Brain pericyte (primary cell): ENCODE measurements around the gene TSSK2.

Source experiments
- DNase-seq: peaks from one replicate; pipeline ENCODE4 v3.0.0-alpha.2; 2012; ENCODE audit warnings: low read depth, low spot score

Gene TSSK2

DNA sequence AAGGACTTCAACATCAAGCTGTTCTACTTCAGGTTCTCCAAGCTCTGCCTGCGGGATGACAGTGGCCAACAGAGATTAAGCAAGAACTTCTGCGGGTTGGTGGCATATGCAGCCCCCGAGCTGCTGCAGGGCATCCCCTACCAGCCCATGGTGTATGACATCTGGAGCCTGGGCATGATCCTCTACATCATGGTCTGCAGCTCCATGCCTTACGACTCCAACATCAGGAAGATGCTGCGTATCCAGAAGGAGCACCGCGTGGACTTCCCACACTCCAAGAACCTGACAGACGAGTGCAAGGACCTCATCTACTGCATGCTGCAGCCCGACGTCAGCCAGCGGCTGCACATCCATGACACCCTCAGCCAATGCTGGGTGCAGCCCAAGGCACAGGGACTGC lies 6.1 kb upstream of the TSSK2 start:
- DNase-seq, result no peak

- no peak for DNase-seq
Measured at GRCh38 chr22:19125474-19126308, 5.4 kb upstream of the TSSK2 start.

GRCh38 chr22:19126309-19127273 lies 4.5 kb upstream of the TSSK2 start:
- DNase-seq, result no peak

DNA sequence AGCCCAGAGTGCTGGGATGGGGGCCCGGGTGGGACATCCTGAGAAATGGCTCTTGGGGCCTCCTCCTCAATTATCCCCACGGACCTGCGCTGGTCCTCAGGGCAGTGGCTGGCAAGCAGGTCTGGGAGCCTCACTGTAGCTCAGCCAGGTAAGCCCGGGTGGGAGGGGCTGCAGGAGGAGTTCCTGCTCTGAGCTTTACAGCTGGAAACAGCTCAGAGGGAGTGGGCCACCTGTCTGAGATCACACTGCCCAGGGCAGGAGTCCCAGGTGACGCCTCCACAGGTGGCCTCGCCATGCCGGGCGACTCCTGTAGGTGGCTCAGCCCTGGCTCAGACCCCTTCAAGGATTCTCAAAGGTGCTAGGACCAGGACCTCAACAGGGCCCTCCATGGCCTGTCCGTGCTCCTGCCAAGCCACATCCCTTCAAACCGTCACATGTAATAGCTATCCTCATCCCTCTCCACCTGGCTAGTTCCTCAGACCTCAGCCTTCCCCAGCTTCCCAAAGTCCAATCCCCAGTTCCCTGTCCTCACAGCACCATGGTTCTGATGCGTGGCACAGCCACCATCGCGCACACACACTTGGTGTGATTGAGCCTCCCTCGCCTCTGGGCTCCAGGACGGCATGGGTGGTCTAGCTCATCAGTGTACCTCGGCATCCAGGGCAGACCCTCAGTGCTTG lies 3.6 kb upstream of the TSSK2 start:
- DNase-seq, result no peak

- no peak for DNase-seq
Measured at GRCh38 chr22:19128009-19128401, 3.1 kb upstream of the TSSK2 start.

DNA sequence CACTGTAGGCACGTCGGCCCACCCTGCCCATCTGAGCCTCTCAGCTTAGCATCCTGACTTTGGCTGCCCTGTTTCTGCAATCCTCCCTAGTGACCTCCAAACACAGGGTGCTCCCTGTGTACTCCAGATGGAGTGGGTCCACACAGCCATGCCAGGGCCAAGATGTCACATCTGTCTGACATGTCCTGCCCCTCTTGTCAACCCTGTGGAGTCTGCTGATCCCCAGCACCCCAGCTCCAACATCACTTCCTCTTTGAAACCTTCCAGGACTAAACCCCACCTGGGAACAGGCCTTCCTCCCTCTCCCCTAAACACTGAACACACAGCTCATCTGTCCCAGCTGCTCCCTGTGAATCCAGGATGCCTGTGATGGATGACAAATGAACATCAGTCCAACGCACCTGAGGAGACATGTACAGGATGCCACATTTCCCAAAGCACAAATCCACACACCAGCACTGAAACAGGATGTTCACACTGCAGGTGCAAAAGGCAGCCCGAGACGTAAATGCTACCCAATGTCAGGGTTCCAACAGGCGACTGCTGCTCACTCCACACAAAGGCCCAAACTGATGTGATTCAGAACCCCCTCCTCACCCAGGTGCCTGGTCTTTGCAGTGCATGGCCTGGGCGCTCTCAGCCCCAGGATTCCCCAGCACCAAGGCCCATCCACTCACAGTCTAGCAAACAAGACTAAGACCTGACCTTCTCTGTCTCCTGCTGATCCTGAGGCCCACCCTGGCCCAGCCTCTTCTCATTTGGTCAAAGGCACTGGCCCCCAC lies 2.0 kb upstream of the TSSK2 start:
- no peak for DNase-seq

GRCh38 chr22:19129871-19130270 lies 1.2 kb upstream of the TSSK2 start:
- DNase-seq, result no peak

GRCh38 chr22:19131685-19132015 lies 542 bp downstream of the TSSK2 start:
- no peak for DNase-seq

DNA sequence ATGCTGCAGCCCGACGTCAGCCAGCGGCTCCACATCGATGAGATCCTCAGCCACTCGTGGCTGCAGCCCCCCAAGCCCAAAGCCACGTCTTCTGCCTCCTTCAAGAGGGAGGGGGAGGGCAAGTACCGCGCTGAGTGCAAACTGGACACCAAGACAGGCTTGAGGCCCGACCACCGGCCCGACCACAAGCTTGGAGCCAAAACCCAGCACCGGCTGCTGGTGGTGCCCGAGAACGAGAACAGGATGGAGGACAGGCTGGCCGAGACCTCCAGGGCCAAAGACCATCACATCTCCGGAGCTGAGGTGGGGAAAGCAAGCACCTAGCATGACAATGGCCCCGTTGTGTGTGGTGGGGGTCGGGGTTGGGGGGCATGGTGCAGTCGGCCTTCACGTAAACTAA lies 1.0 kb downstream of the TSSK2 start:
- DNase-seq, result no peak

DNA sequence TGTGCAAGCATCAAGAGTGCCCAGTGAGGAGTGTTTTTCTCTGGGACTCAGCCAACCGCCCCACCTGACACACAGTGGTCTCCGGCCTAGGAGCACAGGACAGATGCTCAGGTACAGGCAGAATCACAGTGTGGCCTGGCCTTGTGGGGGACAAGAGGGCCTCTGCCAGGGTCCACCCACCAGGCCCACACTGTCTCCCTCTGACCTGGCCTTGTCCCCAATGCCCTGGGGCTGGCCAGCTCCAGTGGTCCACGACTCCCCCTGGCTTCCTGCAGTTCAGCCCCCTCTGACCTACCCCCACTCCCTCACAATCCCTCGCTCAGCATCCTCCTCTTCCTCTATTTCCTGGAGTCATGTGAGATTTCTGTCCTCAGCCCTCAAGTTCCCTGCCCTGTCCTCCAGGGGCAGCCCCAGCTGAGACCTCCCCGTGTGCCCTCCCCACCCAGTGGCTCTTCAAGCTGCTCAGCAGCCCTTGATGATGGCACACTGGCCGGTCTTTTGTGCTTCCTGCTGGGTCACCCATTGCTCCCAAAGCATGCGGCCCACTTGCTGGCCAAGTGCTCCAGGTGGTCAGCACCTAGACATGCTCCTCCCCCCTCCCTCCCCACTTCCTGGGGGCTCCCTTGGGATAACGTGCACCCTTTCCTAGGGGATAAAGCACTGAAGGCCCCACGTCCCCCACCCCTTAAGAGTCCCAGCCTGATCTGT lies 1.7 kb downstream of the TSSK2 start:
- DNase-seq, result no peak

DNA sequence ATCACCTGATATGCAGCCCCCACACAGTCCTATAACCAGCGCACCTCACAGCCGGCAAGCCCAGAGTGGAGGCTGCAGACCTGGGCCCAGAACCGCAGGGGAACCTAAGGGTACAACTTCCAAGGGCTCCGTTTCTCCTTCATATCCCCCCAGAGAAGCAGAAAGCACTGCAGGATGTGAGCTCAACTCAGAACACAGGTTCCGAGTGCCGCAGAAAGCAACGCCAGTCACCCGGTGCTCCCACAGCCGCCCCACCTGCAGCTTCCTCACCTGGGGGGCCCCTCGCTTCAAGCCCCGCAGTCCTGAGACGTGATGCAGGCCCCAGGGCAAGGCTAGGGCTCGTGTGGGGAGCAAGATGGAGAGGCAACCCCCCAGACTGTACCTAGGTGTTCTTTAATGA lies 2.5 kb downstream of the TSSK2 start:
- DNase-seq, result no peak

DNA sequence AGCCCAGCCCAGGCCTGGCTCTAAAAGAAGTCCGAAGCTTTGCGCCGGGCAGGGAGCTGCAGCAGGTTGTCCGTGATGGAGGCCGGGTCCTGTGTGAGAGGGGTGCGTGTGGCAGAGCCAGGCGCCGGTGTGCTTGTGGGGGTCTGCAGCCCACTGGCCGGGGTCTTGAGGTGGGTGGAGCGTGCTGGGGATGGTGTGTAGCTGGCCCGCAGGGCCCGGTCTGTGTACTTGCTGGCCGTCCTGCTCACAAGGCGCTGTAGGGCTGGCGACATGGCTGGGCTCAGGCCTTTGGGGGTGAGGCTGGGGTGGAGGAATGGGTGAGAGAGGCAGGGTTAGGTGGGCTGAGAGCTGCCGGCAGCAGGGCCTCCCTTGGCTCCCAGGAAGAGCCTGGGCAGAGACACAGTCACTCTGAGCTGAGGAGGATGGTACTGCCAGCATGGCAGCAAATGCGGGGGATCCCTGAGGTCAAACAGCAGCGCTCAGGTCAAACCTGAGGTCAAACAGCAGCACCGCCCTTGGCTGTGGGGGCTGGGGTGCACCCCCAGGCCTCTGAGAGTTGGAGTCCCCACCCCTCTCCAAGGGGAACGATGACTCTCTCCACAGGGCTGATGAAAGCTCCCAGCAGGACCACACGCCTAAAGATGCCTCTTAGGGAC lies 3.2 kb downstream of the TSSK2 start:
- DNase-seq, result no peak

DNA sequence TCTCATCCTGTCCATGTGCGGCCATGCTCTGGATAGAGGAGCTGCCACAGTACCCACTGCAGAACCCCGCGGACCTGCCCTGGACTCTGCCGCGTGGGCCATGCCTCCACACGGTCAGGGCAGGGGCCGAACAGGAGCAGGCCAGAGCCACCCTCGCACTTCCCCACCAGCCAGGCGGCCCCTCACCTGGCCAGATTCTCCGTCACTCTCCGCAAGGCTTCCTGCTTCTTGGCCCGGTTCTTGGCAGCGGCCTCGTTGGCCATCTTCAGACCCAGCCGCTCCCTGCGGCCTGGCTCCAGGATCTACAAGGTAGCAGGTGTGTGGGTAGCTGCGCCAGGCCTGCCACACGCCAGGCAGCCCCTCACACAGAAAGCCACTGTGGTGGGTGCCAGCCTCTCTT lies 3.8 kb downstream of the TSSK2 start:
- no peak for DNase-seq

- no peak for DNase-seq
Measured at GRCh38 chr22:19136915-19137314, 5.8 kb downstream of the TSSK2 start.

DNA sequence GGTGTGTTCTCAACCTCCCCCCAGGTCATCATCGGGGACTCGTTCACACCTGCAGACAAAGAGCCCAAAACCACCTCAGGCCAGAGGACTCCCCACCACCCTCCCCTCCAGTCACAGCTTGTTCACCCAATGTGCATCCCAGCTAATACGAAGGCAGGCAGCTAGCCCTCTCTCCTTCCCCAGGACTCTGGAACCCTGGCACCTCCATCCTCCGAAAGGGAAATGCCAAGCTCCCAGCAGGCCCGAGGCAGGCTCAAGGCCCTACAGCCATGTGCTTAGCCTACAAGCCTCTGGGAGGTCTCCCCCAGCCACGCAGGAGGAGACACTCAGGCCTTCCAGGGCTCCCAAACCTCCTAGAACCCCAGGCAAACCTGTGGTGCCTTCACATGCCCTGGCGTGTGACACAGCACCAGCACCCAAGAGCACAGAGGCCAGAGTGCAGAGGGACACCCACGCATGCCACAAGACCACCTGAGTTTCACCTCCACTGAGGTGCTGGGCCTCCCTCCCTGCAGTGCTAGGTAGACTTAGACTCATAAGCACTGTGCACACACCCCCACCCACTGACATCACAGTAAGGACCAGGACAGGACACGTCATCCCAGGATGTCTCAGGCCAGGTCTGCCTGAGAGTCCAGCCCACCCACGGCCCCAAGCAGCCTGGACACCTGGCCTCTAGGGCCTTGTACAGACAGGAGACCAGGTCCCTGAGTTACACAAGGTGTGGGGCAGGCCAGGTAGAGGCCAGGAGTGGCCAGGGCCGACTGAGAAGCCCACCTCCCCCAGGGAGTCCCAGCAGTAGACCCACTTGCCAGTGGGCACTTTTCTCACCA lies 6.5 kb downstream of the TSSK2 start:
- DNase-seq, result no peak

DNA sequence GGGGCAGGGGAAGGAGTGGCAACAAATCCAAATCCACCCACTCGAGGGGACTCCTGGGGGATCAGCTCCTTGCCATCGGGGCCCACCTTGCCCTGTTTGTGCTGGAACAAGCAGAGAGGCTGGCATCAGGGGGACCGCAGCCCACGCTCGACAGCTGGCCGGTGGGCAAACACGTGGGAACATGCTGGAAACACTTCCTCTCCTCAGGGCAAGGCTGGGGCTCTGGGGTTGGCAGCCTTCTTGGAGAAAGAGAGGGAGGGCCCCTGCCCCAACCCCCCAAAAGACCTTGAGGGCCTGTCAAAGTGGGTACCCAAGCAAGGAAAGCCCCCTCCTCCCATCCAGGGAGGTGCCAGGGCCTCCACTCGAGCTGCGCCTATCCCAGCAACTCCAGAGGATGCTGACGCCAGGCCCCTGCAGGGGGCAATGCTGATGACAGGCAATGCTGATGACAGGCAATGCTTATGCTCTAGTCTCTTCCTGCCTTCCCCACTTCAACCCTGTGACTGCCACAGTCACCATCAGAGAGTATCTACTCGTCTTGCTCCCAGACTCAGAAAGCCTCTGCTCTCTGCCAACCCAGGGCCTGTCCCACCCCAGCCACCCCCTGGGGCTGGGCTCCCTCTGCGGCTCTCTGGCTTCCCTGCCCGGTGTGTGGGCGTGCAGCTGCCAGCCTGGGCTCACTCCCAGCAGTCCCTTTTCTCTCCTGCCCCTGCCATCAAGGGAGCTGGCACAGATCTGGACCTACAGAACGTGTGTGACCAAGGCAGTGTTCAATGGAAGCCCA lies 7.3 kb downstream of the TSSK2 start:
- DNase-seq, result no peak

GRCh38 chr22:19139001-19139356 lies 7.9 kb downstream of the TSSK2 start:
- no peak for DNase-seq

- no peak for DNase-seq
Measured at GRCh38 chr22:19139974-19140373, 8.9 kb downstream of the TSSK2 start.

DNA sequence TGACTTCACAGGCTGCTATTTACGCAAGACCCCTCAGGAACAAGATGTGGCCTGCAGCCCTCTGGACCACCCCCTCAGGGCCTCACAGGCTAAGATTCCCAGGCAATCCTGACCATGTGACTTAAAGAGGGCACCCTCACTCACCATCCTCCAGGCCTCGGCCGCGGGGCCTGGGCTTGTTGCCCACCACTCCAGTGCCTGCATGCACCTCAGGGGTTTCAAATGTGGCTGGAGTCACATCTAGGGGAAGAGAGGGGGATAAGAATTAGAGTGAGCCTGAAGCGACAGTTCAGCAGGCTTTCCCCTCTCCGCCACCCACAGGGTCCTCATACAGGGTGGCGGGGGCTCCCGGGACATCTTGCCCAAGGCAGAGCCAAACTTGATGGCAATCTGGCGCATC lies 11.3 kb downstream of the TSSK2 start:
- no peak for DNase-seq
